H1 (cell line): ENCODE data around the gene CELF5. TPM values are rescaled to one million over a fixed set of nuclear protein-coding genes. Genes with fewer than 3 reads are reported as not detected.
A peak's percentile ranks its signal among the peaks of the same experiment; 100 is the strongest.

Experiments
- CHD2 ChIP-seq: IDR thresholded peaks from 2 replicates; pipeline ENCODE4 v1.6.1; 2012; ENCODE audit warnings: low read length, improper control_type of control experiment
- CREB1 ChIP-seq: IDR thresholded peaks from 2 replicates; pipeline ENCODE4 v1.6.1; 2012; ENCODE audit warnings: inconsistent platforms
- FOSL1 ChIP-seq: IDR thresholded peaks from 2 replicates; pipeline ENCODE4 v1.6.1; 2011; ENCODE audit warnings: mild to moderate bottlenecking, low read depth, low read length, moderate library complexity; ENCODE audit not compliant: insufficient read depth
- KDM1A ChIP-seq: fragments of 200-600, 300-600 bp; sonication (generic); IDR thresholded peaks from 2 replicates; pipeline ENCODE4 v1.7.1; 2016; ENCODE audit warnings: mild to moderate bottlenecking, low read length, borderline replicate concordance
- KDM4A ChIP-seq: IDR thresholded peaks from one replicate; pipeline ENCODE4 v1.7.1; 2012; ENCODE audit warnings: low read depth, mild to moderate bottlenecking, moderate library complexity, low read length, inconsistent platforms; ENCODE audit not compliant: severe bottlenecking
- POLR2AphosphoS5 ChIP-seq: IDR thresholded peaks from 2 replicates; pipeline ENCODE4 v1.6.1; 2011; ENCODE audit warnings: low read depth, low read length
- POU5F1 ChIP-seq: IDR thresholded peaks from 2 replicates; pipeline ENCODE4 v1.6.1; 2011; ENCODE audit warnings: low read depth, mild to moderate bottlenecking, low read length, moderate library complexity
- RXRA ChIP-seq: IDR thresholded peaks from 2 replicates; pipeline ENCODE4 v1.6.1; 2011; ENCODE audit warnings: low read depth, mild to moderate bottlenecking, low read length, moderate library complexity; ENCODE audit not compliant: insufficient read depth
- SIRT6 ChIP-seq: IDR thresholded peaks from one replicate; pipeline ENCODE4 v1.7.1; 2012; ENCODE audit warnings: low read length, inconsistent platforms
- SP4 ChIP-seq: IDR thresholded peaks from 2 replicates; pipeline ENCODE4 v1.6.1; 2012; ENCODE audit warnings: low read length, inconsistent platforms
- TAF1 ChIP-seq: IDR thresholded peaks from 2 replicates; pipeline ENCODE4 v1.6.1; 2011; ENCODE audit warnings: mild to moderate bottlenecking, low read depth, low read length
- TAF7 ChIP-seq: optimal IDR thresholded peaks from 2 replicates; pipeline ENCODE3; 2011; ENCODE audit warnings: low read depth, mild to moderate bottlenecking, inconsistent platforms, low read length, moderate library complexity, borderline replicate concordance
- TCF12 ChIP-seq: IDR thresholded peaks from 2 replicates; pipeline ENCODE4 v1.6.1; 2011; ENCODE audit warnings: low read depth, mild to moderate bottlenecking, low read length
- YY1 ChIP-seq: IDR thresholded peaks from 2 replicates; pipeline ENCODE4 v1.6.1; 2011; ENCODE audit warnings: low read depth, mild to moderate bottlenecking, low read length
- ZNF274 ChIP-seq: IDR thresholded peaks from 2 replicates; pipeline ENCODE4 v1.7.0; 2012; ENCODE audit warnings: low read length, borderline replicate concordance; ENCODE audit errors: extremely low read depth
- polyA plus RNA-seq, 7 experiments: library from polyadenylated mRNA; depleted of rRNA in 3 of 7; stranded (reverse) in 5 of 7; unstranded in 2 of 7; fragments of >200 nt in 5 of 7; fragments of 200-250 nt in 2 of 7; gene quantifications; 1 replicate in 5 of 7; 2 replicates in 1 of 7; 4 replicates in 1 of 7; pipeline versions ENCODE4 v1.2.1 to v1.2.3, GENCODE V29; 2011 to 2013; ENCODE audit warnings: missing spikeins in 2 of 7, mixed read lengths in 2 of 7
- total RNA-seq: library from RNA; stranded (reverse); fragmentation: NEBNext Ultra II Directional; extraction: Animal tissue kit (Norgen Biotek cat#: 25700); gene quantifications from 2 replicates; pipeline ENCODE4 v1.2.1, GENCODE V29; 2021
- TF ChIP-seq, protein P1 (sequence below): IDR thresholded peaks from 2 replicates; pipeline ENCODE4 v1.6.1; 2011; ENCODE audit warnings: low read depth, mild to moderate bottlenecking, low read length; ENCODE audit not compliant: insufficient read depth

CELF5 gene
- total and polyA plus RNA-seq, 2 of the 8 experiments (the other 6 are each of a cell fraction or from before 2014, with no cell fraction given), result 9.8 to 15.0 TPM

- TF ChIP-seq TCF12, result no peak
- TF ChIP-seq KDM4A, result peak; percentile 57
- no peak for TF ChIP-seq SIRT6
- TF ChIP-seq TAF1, result peak; percentile 38; the same call in 1 of the 2 replicates
- TF ChIP-seq CHD2, result no peak
- no peak; the same call in 1 of the 2 replicates for TF ChIP-seq CREB1
- TF ChIP-seq ZNF274, result no peak
- TF ChIP-seq, protein P1, sequence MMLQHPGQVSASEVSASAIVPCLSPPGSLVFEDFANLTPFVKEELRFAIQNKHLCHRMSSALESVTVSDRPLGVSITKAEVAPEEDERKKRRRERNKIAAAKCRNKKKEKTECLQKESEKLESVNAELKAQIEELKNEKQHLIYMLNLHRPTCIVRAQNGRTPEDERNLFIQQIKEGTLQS, result 0 out of 2 replicates have a peak, but pooled peaks have one; percentile 13
- peak; percentile 60; the same call in 1 of the 2 replicates for TF ChIP-seq SP4
- TF ChIP-seq POLR2AphosphoS5, result peak; percentile 65; the same call in 1 of the 2 replicates
- peak; percentile 85 for TF ChIP-seq YY1
- TF ChIP-seq POU5F1, result no peak
- no peak for TF ChIP-seq KDM1A
- TF ChIP-seq FOSL1, result no peak
- TF ChIP-seq TAF7, result no peak
- TF ChIP-seq RXRA, result no peak
Observed at GRCh38 chr19:3285647-3286176, 61.3 kb downstream of the CELF5 start (continued).
